ENCODE measurements around the gene PDE11A. TPM values are rescaled to one million over a fixed set of nuclear protein-coding genes. Genes with fewer than 3 reads are reported as not detected.

PDE11A gene
- total and polyA plus RNA-seq, 4 donors, result 0.11 to 1.3 (median 0.25) TPM; not detected in 1

DNA sequence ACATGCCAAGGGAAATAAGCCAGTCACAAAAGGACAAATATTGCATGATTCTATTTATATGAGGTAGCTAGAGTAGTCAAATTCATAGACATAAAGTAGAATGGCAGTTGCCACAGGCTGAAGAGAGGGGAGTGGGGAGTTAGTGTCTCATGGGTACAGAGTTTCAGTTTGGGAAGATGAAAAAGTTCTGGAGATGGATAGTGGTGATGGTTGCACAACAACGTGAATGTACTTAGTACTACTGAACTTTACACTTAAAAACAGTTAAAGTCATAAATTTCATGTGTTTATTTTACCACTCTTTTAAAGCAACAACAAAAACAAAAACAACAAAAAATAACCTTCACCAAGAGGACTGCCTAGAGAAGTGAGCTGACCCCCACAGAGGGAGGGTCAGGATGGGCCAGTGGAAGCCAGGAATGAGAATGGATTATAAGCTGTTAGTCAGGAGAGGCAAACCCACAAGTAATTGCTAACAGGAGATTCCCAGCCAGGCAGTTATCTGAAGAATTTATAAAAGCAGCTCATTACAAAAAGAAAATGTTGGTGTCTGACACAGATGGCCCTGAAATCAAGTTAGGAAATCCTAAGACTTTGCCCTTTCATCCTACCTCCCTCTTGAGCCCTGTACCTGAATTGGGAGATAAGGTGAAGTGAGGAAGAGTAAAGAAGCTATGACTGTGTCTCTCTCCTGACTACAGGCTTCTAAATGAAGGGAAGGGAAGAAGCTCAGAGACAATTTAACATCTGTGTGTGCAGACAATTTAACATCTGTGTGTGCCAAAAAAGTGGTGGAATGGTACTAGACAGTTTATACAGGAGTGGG is 263.4 kb downstream of the PDE11A start:
- TF ChIP-seq, protein P1, sequence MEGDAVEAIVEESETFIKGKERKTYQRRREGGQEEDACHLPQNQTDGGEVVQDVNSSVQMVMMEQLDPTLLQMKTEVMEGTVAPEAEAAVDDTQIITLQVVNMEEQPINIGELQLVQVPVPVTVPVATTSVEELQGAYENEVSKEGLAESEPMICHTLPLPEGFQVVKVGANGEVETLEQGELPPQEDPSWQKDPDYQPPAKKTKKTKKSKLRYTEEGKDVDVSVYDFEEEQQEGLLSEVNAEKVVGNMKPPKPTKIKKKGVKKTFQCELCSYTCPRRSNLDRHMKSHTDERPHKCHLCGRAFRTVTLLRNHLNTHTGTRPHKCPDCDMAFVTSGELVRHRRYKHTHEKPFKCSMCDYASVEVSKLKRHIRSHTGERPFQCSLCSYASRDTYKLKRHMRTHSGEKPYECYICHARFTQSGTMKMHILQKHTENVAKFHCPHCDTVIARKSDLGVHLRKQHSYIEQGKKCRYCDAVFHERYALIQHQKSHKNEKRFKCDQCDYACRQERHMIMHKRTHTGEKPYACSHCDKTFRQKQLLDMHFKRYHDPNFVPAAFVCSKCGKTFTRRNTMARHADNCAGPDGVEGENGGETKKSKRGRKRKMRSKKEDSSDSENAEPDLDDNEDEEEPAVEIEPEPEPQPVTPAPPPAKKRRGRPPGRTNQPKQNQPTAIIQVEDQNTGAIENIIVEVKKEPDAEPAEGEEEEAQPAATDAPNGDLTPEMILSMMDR (IDR thresholded peaks at IDR 0.05; ENCODE audit: control extremely low read depth, extremely low read depth), result no peak
- H3K4me1 ChIP-seq (ENCODE audit: control insufficient read depth in 5 of 5, insufficient read depth in 5 of 5, low read length in 5 of 5), result no peaks in the 10 kb centered on the region
- H3K27me3 ChIP-seq (ENCODE audit: control insufficient read depth in 3 of 3, insufficient read depth in 3 of 3, low read length in 2 of 3), result no peaks in the 10 kb centered on the region
- 67 to 85% methylated on average over 1 of the region's 1 CpG for WGBS, 2 donors
- H3K9me3 ChIP-seq (ENCODE audit: control insufficient read depth in 4 of 4, insufficient read depth in 3 of 4, low read length in 3 of 4), result peaks cover 0 to 2% (median 0%) of the 10 kb centered on the region in 4 donors
- DNase-seq (no peak), ATAC-seq (ENCODE audit: insufficient read depth, low FRiP score) (no peak)
- no peak overlapping the region for H3K4me3 ChIP-seq
- H3K36me3 ChIP-seq (ENCODE audit: control insufficient read depth in 4 of 4, insufficient read depth in 4 of 4, low read length in 4 of 4), result no peaks in the 10 kb centered on the region
- no peak overlapping the region for H3K27ac ChIP-seq (ENCODE audit: low read depth in 1 of 2, low read length in 1 of 2)
- no peak overlapping the region for H3K9ac ChIP-seq (ENCODE audit: insufficient read depth in 1 of 2, low read length in 2 of 2)

DNA sequence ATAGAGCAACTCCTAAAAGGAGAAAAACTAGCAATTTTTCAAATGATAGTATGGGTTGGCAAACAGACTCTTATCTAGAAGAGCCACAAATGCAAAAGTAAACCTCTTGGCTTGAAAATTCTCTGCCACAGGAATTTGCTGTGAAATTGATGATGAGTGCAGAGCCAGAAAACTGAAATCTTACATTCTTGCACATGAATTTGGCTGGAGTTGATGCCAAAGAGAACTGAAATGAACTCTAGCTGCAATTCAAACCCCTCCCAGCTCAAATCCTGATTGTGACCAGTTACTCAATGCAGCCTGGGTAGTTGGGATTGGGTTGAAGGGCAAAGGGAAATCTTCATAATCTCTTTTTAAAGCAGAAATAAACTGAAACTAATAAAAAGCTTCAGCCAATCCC is 266.6 kb downstream of the PDE11A start:
- DNase-seq (no peak), ATAC-seq (ENCODE audit: insufficient read depth, low FRiP score) (no peak)
- Histone ChIP-seq H3K27me3 (ENCODE audit: control insufficient read depth in 3 of 3, insufficient read depth in 3 of 3, low read length in 2 of 3) (no peaks in the 10 kb centered on the region), H3K27ac (ENCODE audit: low read depth in 1 of 2, low read length in 1 of 2) (no peak overlapping the region), H3K36me3 (ENCODE audit: control insufficient read depth in 4 of 4, insufficient read depth in 4 of 4, low read length in 4 of 4) (no peaks in the 10 kb centered on the region), H3K4me3 (no peak overlapping the region), H3K9me3 (ENCODE audit: control insufficient read depth in 4 of 4, insufficient read depth in 3 of 4, low read length in 3 of 4) (no peaks in the 10 kb centered on the region), H3K9ac (ENCODE audit: insufficient read depth in 1 of 2, low read length in 2 of 2) (no peak overlapping the region), H3K4me1 (ENCODE audit: control insufficient read depth in 5 of 5, insufficient read depth in 5 of 5, low read length in 5 of 5) (no peaks in the 10 kb centered on the region)
- TF ChIP-seq, protein P1 (IDR thresholded peaks at IDR 0.05; ENCODE audit: control extremely low read depth, extremely low read depth), result no peak

DNA sequence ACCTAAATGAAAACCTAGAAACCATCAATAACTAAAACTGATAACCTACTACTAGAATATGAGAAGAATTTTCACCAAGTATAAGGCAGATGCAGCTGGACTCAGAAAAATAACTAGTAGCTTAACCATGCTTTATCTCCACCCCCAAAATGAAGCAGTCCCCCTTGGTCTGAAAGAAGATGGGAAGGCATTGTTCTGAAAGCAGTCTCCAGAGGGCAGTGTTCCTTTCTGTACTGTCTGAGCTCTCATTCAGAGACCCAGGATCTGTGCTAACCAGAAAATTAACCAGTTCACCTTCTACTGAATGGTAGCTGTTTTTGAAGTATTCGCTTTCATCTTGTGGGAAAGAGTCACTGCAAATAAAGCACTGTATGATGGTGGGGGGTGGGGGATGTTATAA is 273.0 kb downstream of the PDE11A start:
- H3K4me3 ChIP-seq, result no peak overlapping the region
- H3K27me3 ChIP-seq (ENCODE audit: control insufficient read depth in 3 of 3, insufficient read depth in 3 of 3, low read length in 2 of 3), result no peaks in the 10 kb centered on the region
- TF ChIP-seq, protein P1 (IDR thresholded peaks at IDR 0.05; ENCODE audit: control extremely low read depth, extremely low read depth), result no peak
- no peaks in the 10 kb centered on the region for H3K9me3 ChIP-seq (ENCODE audit: control insufficient read depth in 4 of 4, insufficient read depth in 3 of 4, low read length in 3 of 4)
- no peaks in the 10 kb centered on the region for H3K36me3 ChIP-seq (ENCODE audit: control insufficient read depth in 4 of 4, insufficient read depth in 4 of 4, low read length in 4 of 4)
- H3K4me1 ChIP-seq (ENCODE audit: control insufficient read depth in 5 of 5, insufficient read depth in 5 of 5, low read length in 5 of 5), result peaks cover 0 to 7% (median 0%) of the 10 kb centered on the region in 5 donors
- ATAC-seq (ENCODE audit: insufficient read depth, low FRiP score) (no peak), DNase-seq (peak in 2 of 3 donors; percentile 6 to 37)
- 32 to 36% methylated on average over 1 of the region's 1 CpG for WGBS, 2 donors
- no peak overlapping the region for H3K9ac ChIP-seq (ENCODE audit: insufficient read depth in 1 of 2, low read length in 2 of 2)
- no peak overlapping the region for H3K27ac ChIP-seq (ENCODE audit: low read depth in 1 of 2, low read length in 1 of 2)

Measured in lung (tissue), 12 donors.